GM21737 (cell line): Measurements from ENCODE around the gene SLC9B2.

ENCODE experiments used
- ATAC-seq: cut with Tn5 transposase; IDR thresholded peaks from one replicate; pipeline ENCODE4 v1.9.1; 2021; ENCODE audit warnings: mild to moderate bottlenecking, moderate library complexity; ENCODE audit not compliant: unreplicated experiment

The SLC9B2 gene

GRCh38 chr4:103076747-103077347 lies at the start of gene SLC9B2:
SLC9B2 (minus strand) TSS chr4:103076761; CDS start chr4:103067550, 9,211 bp downstream.
- peak; percentile 55 for ATAC-seq

DNA sequence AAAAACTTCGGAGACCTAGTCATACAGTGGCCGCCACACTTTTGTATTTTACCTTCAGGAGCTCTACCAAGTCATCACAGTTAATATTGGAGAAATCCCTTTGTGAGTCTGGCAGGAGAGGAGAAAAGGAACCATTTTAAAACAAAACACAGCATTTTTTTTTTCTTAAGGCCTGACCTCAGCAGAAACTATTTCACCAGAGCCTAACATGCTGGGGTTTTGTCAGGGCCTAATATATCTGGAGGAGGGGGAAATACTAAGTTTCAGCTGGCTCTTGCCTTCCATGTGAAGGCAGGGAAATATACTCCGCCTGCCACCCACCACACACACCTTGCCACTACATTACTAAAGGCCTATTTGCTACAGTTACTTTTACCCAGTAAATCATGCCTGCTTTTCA lies 49.6 kb upstream of the SLC9B2 start:
- no peak for ATAC-seq

GRCh38 chr4:103123114-103123513 lies 46.6 kb upstream of the SLC9B2 start:
- no peak for ATAC-seq

DNA sequence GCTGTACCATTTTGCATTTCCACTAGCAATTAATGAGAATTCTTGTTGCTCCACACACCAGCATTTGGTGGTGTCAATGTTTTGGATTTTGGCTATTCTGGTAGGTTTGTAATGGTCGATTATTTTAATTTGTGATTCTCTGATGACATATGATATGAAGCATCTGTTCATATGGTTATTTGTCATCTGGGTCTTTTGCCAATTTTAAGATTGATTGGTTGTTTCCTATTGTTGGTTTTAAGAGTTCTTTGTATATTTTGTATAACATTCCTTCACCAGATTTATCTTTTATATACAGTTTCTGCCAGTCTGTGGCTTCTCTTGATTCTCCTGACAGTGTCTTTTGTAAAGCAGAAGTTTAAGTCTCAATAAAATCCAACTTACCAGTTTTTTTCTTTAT lies 41.6 kb upstream of the SLC9B2 start:
- no peak for ATAC-seq

DNA sequence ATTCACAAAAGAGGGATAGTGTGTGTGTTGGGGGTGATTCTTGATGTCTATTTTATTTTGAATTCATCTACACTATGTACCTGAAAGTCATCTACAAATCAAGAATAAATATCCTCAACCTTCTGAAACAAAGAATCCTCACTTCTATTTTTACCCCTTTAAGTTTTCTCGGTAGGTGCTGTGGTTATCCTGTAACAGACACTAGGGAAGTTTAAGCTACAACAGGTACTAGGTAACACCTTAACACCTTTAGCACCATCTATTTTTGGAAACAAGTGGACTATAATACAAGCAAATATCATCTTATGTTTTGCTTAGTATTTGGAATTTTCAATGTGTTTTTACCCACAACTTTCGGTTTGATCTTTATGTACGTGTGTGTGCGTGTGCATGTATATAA lies 35.0 kb upstream of the SLC9B2 start:
- no peak for ATAC-seq

- ATAC-seq = no peak
These were observed 32.0 kb upstream of the SLC9B2 start for GRCh38 chr4:103108542-103108941.

GRCh38 chr4:103105558-103106356 lies 29.2 kb upstream of the SLC9B2 start:
- ATAC-seq = no peak

- no peak for ATAC-seq
These were observed 28.3 kb upstream of the SLC9B2 start for GRCh38 chr4:103104886-103105285.

DNA sequence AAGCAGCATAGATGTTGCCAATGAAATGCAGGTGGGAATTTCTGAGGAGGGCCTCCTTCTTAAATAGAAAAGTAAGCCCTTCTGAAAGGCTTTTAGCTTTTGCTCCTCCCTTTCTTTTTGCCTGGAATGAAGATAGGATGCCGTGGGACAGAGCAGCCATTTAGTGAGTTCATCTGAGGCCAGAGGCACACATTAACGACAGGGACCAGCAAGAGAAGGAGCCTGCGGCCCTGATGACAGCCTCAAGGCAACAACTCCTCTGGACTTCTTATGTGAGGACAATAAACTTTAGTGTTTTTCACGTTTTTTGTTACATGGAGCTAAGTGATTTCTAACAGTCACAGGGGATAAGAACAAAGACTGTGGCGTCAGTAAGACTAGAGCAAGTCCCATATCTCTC lies 24.1 kb upstream of the SLC9B2 start:
- ATAC-seq = no peak

GRCh38 chr4:103099691-103100392 lies 23.3 kb upstream of the SLC9B2 start, which contains the start of gene BDH2:
BDH2 (minus strand) TSS chr4:103099834; CDS start chr4:103096254, 3,580 bp downstream.
- peak; percentile 97 for ATAC-seq

GRCh38 chr4:103098756-103099440 lies 22.3 kb upstream of the SLC9B2 start:
- no peak for ATAC-seq

GRCh38 chr4:103098341-103098740 lies 21.8 kb upstream of the SLC9B2 start:
- no peak for ATAC-seq

DNA sequence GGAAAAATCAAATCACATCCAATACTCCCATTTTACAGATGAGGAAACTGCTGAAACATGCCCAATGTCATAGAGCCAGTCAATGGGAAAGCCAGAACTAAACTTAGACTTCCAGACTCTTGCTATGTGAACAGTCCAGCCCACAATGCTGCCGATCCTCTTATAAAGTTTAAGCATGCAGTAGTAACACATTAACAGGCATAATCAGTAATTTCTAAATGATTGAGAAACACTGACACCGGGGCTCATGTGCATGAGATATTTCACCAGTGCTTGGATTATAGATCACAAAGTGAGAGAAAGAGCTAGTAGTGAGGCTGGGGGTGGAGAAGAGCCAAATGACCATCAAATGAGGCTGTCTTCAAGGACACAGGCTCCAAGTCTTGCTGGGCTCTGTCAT lies 20.6 kb upstream of the SLC9B2 start:
- ATAC-seq = no peak

GRCh38 chr4:103095080-103095479 lies 18.5 kb upstream of the SLC9B2 start:
- ATAC-seq = no peak

GRCh38 chr4:103092245-103092644 lies 15.7 kb upstream of the SLC9B2 start:
- ATAC-seq = no peak

DNA sequence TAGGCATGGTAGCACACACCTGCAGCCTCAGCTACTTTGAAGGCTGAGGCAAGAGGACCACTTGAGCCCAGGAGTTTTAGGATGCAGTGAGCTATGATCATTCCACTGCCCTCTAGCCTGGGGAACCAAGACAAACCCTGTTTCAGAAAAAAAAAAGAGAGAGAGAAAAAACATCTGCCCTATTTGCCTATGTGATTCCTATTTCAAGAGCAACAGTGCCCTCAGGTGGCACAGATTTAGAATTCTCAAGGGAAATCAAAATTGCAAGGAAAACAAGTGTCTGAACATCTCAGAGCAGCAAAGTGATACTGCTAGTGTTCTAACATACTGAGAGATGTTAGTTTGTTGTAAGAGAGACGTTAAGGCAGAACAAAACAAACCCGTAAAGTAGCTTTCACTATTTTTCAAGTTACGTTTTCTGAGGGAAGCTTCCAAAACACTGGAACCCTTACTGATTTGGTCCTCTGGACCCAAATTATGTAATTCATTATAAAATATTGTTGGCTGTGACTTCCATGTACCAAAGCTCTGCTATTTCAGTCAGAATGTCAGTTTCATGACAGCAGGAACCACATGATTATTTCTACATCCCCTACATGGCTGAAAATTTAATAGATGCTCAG lies 15.2 kb upstream of the SLC9B2 start:
- ATAC-seq = peak; percentile 63

DNA sequence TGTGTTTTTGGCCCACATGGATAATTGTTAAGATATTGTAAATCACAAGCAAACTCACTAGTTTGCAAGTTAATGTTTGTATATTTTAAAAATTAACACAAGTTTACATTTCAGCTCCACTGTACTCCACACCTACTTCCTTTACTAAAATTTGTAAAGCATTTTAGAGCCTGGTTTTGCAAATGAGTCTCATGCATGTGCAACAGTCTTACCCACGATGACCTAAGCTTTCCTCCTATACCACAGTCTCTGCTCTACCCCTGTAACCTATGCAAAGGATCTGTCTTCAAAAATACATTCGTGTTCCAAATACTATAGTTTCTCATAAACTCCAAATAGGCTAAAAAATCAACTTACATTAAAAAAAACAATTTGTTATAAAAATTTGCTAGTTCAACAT lies 12.9 kb upstream of the SLC9B2 start:
- ATAC-seq = no peak

GRCh38 chr4:103086551-103086950 lies 10.0 kb upstream of the SLC9B2 start:
- no peak for ATAC-seq

- ATAC-seq = no peak
These were observed 9.1 kb upstream of the SLC9B2 start for GRCh38 chr4:103085555-103086196.

DNA sequence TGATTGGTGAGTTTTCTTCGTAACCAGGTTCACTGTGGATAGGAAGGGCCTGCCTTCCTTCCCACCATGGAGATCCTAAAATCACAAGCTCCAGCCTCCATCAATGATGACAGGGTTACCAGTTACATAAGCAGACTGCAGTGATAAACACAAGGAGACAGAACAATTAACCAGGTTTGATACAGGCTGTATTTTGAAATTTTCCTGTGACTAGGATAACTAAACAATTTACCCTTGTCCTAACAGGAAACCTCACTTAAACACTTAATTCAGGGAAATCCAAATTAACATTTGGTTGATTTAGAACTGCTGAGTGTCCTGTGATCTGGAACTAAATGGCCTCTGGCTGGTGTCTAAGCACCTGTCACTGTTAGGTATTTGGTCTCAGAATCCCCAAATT lies 3.1 kb upstream of the SLC9B2 start:
- no peak for ATAC-seq
